ENCODE results near the gene ZBTB25.

ZBTB25 gene

GRCh38 chr14:64475585-64476273, 27.9 kb downstream of the ZBTB25 start:
- DNase-seq: no peak

- DNase-seq: no peak
Measured at GRCh38 chr14:64474698-64475097, 28.9 kb downstream of the ZBTB25 start.

GRCh38 chr14:64474041-64474440, 29.6 kb downstream of the ZBTB25 start:
- DNase-seq: no peak

GRCh38 chr14:64468451-64468850, 35.2 kb downstream of the ZBTB25 start:
- no peak for DNase-seq

- no peak for DNase-seq
Measured at GRCh38 chr14:64467566-64467965, 36.1 kb downstream of the ZBTB25 start.

GRCh38 chr14:64467101-64467500, 36.5 kb downstream of the ZBTB25 start:
- DNase-seq: no peak

GRCh38 chr14:64465831-64466554, 37.6 kb downstream of the ZBTB25 start:
- no peak for DNase-seq

GRCh38 chr14:64465191-64465822, 38.3 kb downstream of the ZBTB25 start, which contains the start of gene AKAP5:
Gene AKAP5 (plus strand): TSS chr14:64465499. CDS start chr14:64468395, 2,896 bp downstream.
- no peak for DNase-seq

- no peak for DNase-seq
Measured at GRCh38 chr14:64464651-64465050, 39.0 kb downstream of the ZBTB25 start.

GRCh38 chr14:64463873-64464272, 39.8 kb downstream of the ZBTB25 start:
- no peak for DNase-seq

- DNase-seq: no peak
Measured at GRCh38 chr14:64463195-64463594, 40.4 kb downstream of the ZBTB25 start.

GRCh38 chr14:64461221-64461620, 42.4 kb downstream of the ZBTB25 start:
- DNase-seq: no peak

GRCh38 chr14:64459405-64460136, 44.1 kb downstream of the ZBTB25 start:
- no peak for DNase-seq

GRCh38 chr14:64454671-64455070, 49.0 kb downstream of the ZBTB25 start:
- no peak for DNase-seq

GRCh38 chr14:64450255-64450654, 53.4 kb downstream of the ZBTB25 start:
- no peak for DNase-seq

GRCh38 chr14:64447876-64448670, 55.6 kb downstream of the ZBTB25 start:
- DNase-seq: no peak

GRCh38 chr14:64444984-64445845, 58.4 kb downstream of the ZBTB25 start:
- no peak for DNase-seq

GRCh38 chr14:64444140-64444539, 59.5 kb downstream of the ZBTB25 start:
- DNase-seq: no peak

- no peak for DNase-seq
Measured at GRCh38 chr14:64442300-64442988, 61.2 kb downstream of the ZBTB25 start.

- DNase-seq: no peak
Measured at GRCh38 chr14:64440494-64440893, 63.1 kb downstream of the ZBTB25 start.

GRCh38 chr14:64439141-64439540, 64.5 kb downstream of the ZBTB25 start:
- DNase-seq: no peak
